Umbilical cord (tissue), 2 donors: Measurements from ENCODE around the gene FAM229A. TPM values are rescaled to one million over a fixed set of nuclear protein-coding genes. Genes with fewer than 3 reads are reported as not detected.
"Not testable (repeated sequence)": the region's sequence is repeated elsewhere in the genome, so short reads cannot be mapped to it uniquely, and the experiment has no call there.

Source experiments
- DNase-seq: peaks from one replicate; pipeline ENCODE4 v3.0.0-alpha.2; 2015; ENCODE audit warnings: low spot score
- total RNA-seq: library from RNA; depleted of rRNA; stranded (reverse); fragments of >200 nt; gene quantifications from one replicate; pipeline ENCODE4 v1.2.3, GENCODE V29; 2014; ENCODE audit warnings: low replicate concordance; ENCODE audit not compliant: insufficient read depth

Gene FAM229A
- total RNA-seq: 1.7 TPM

GRCh38 chr1:32362474-32363313 lies at the start of gene FAM229A, which contains the start of gene TSSK3:
Gene FAM229A (minus strand): TSS chr1:32362485. CDS start chr1:32362091, 394 bp downstream.
Gene TSSK3 (plus strand): TSS chr1:32362539. CDS start chr1:32362702, 163 bp downstream.
- DNase-seq: no peak

- no peak for DNase-seq
These were observed 49.0 kb upstream of the FAM229A start for GRCh38 chr1:32411261-32411660.

- DNase-seq: no peak
These were observed 44.4 kb upstream of the FAM229A start for GRCh38 chr1:32406629-32407111.

- no peak for DNase-seq
These were observed 43.6 kb upstream of the FAM229A start for GRCh38 chr1:32405672-32406467.

- peak; percentile 83 for DNase-seq
These were observed 42.7 kb upstream of the FAM229A start for GRCh38 chr1:32404946-32405345.

GRCh38 chr1:32400876-32401631 lies 38.8 kb upstream of the FAM229A start:
- peak; percentile 97 for DNase-seq

GRCh38 chr1:32399843-32400242 lies 37.6 kb upstream of the FAM229A start:
- no peak for DNase-seq

GRCh38 chr1:32398401-32398800 lies 36.1 kb upstream of the FAM229A start:
- no peak for DNase-seq

- DNase-seq: not testable (repeated sequence)
These were observed 34.2 kb upstream of the FAM229A start for GRCh38 chr1:32396524-32396923.

- DNase-seq: no peak
These were observed 32.7 kb upstream of the FAM229A start for GRCh38 chr1:32394890-32395432.

- peak; percentile 99 for DNase-seq
These were observed 32.0 kb upstream of the FAM229A start, which contains the start of gene BSDC1 for GRCh38 chr1:32394141-32394889. Gene BSDC1 (minus strand): TSS chr1:32394441. CDS start chr1:32394414, 27 bp downstream.

GRCh38 chr1:32393832-32394140 lies 31.5 kb upstream of the FAM229A start:
- no peak for DNase-seq

GRCh38 chr1:32393136-32393535 lies 30.9 kb upstream of the FAM229A start:
- no peak for DNase-seq

GRCh38 chr1:32392325-32392724 lies 30.0 kb upstream of the FAM229A start:
- no peak for DNase-seq

- no peak for DNase-seq
These were observed 28.9 kb upstream of the FAM229A start for GRCh38 chr1:32390904-32391870.

GRCh38 chr1:32388641-32389040 lies 26.4 kb upstream of the FAM229A start:
- DNase-seq: no peak

- no peak for DNase-seq
These were observed 24.5 kb upstream of the FAM229A start for GRCh38 chr1:32386676-32387392.

GRCh38 chr1:32380057-32380456 lies 17.8 kb upstream of the FAM229A start:
- no peak for DNase-seq
